ENCODE data around the gene IGFBP7.

The IGFBP7 gene

DNA sequence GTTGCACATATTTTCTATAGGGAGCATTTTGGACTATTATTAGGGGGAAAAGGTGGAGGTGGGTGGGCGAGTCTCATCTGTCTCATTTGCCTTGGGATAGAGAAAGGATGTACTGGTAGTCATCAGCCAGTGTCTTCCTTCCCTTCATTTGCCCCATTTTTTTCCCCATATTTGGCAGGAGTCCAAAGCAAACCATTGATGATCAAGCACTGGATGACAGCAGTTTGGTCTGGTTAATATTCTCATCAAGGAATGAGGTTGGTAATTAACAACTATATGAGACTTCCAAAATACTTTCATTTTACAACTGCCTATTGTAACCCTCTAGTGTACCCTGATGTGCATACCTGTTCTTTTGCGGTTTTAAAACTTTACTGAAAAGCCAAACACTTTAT, 22.6 kb upstream of the IGFBP7 start:
- no peak overlapping the region for H3K4me3 ChIP-seq (ENCODE audit: control insufficient read depth, low read depth, low read length)
- peak; percentile 20 for DNase-seq (ENCODE audit: low read depth)
- TF ChIP-seq, protein P1, sequence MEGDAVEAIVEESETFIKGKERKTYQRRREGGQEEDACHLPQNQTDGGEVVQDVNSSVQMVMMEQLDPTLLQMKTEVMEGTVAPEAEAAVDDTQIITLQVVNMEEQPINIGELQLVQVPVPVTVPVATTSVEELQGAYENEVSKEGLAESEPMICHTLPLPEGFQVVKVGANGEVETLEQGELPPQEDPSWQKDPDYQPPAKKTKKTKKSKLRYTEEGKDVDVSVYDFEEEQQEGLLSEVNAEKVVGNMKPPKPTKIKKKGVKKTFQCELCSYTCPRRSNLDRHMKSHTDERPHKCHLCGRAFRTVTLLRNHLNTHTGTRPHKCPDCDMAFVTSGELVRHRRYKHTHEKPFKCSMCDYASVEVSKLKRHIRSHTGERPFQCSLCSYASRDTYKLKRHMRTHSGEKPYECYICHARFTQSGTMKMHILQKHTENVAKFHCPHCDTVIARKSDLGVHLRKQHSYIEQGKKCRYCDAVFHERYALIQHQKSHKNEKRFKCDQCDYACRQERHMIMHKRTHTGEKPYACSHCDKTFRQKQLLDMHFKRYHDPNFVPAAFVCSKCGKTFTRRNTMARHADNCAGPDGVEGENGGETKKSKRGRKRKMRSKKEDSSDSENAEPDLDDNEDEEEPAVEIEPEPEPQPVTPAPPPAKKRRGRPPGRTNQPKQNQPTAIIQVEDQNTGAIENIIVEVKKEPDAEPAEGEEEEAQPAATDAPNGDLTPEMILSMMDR (conservative IDR thresholded peaks at IDR 0.05; ENCODE audit: control insufficient read depth, insufficient read depth, low read depth, low read length), result no peak

DNA sequence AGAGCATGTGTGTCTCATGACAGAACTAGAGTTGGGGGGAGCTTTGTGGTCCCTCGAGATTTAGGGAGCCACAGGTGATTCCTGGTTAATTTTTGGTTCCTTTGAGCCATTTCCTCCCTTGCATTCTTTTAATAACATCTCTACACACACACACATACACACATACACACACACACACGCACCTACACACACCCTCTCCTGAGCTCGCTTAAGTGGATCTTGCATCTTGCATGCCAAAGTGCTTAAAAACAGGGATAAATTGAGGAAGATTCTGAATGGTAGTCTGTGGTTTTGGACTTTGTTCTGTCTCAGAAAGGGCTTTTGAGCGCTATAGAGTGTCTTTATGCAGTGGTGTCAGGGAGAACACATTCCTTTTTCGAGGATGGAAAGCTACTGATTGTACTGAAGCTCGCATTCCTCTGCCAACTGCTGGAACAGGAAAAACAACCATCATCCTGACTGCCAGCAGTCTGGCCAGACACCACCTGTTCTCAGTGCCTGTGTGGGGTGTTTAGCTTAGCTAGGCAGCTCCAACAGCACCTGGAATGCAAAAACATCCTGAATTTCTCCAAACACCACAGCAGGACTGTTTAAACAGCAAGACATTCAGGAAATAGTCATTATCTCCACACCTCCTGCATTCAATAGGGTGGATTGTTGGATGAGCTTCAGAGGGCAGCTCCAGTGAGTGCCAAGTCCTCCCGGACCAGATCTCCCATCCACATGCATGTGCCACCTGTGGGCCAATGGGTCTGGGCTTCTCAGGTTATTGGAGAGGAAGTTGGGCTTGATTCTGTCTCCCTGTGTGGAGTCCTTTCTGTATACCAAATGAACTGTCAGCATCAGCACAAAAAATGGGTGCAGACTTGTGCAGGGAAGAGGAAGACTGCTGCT, 21.9 kb upstream of the IGFBP7 start:
- DNase-seq (ENCODE audit: low read depth), result no peak
- H3K4me3 ChIP-seq (ENCODE audit: control insufficient read depth, low read depth, low read length), result no peak overlapping the region
- TF ChIP-seq, protein P1 (conservative IDR thresholded peaks at IDR 0.05; ENCODE audit: control insufficient read depth, insufficient read depth, low read depth, low read length), result no peak

DNA sequence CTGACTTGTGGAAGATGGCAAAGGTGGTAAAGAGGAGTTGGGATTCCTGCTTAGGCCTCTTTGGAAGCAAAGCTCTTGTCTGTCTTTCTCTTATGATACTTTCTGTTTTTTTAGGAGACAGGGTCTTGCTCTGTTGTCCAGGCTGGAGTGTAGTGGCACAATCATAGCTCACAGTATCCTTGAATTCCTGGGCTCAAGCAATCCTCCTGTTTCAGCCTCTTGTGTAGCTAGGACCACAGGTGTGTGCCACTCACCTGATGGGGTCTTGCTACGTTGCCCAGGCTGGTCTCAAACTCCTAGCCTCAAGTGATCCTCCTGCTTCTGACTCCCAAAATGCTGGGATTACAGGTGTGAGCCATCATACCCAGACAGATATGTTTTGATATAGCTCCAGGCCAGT, 19.3 kb upstream of the IGFBP7 start:
- no peak for DNase-seq (ENCODE audit: low read depth)
- TF ChIP-seq, protein P1 (conservative IDR thresholded peaks at IDR 0.05; ENCODE audit: control insufficient read depth, insufficient read depth, low read depth, low read length), result no peak
- no peak overlapping the region for H3K4me3 ChIP-seq (ENCODE audit: control insufficient read depth, low read depth, low read length)

DNA sequence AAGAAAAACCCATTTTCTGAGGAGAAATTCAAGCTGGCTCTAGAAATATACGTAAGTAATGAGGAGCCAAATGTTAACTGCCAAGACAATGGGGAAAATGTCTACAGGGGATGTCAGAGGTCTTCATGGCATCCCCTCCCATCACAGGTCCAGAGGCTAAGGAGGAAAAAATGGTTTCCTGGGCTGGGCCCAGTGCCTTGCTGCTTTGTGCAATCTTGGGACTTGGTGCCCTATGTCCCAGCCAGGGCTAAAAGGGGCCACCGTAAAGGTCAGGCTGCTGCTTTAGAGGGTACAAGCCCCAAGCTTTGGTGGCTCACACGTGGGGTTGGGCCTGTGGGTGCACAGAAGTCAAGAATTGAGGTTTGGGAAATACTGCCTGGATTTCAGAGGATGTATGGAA, 17.2 kb upstream of the IGFBP7 start:
- TF ChIP-seq, protein P1 (conservative IDR thresholded peaks at IDR 0.05; ENCODE audit: control insufficient read depth, insufficient read depth, low read depth, low read length), result no peak
- no peak overlapping the region for H3K4me3 ChIP-seq (ENCODE audit: control insufficient read depth, low read depth, low read length)
- no peak for DNase-seq (ENCODE audit: low read depth)

DNA sequence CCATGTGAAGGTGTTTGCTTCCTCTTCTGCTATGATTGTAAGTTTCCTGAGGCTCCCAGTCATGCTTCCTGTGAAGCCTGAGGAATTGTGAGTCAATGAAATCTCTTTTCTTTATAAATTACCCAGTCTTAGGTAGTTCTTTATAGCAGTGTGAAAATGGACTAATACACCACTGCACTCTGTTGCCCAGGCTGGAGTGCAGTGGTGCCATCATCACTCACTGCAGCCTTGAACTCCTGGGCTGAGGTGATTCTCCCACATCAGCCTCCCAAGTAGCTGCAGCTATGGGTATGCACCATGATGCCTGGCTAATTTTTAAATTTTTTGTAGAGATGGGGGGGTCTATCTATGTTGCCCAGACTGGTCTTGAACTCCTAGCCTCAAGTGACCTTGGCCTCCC, 15.8 kb upstream of the IGFBP7 start:
- TF ChIP-seq, protein P1 (conservative IDR thresholded peaks at IDR 0.05; ENCODE audit: control insufficient read depth, insufficient read depth, low read depth, low read length), result no peak
- DNase-seq (ENCODE audit: low read depth), result no peak
- H3K4me3 ChIP-seq (ENCODE audit: control insufficient read depth, low read depth, low read length), result no peak overlapping the region

DNA sequence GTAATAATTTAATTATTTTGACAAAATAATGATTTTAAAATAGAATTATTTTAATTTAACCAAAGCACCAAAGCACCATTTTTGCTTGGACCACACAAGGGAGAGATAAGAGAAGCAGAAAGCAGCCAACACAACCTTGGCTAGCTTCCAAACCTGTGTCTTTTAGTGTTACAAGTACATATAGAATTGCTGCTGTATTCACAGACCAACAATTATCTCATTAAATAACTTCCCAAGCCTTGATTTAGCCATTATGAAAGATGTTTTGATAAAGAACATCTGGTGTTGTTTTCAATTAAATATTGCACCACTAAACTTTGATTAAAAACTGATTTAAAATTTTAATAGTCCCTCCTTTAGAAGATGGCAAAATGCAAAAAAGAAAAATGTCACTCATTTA, 14.0 kb upstream of the IGFBP7 start:
- no peak overlapping the region for H3K4me3 ChIP-seq (ENCODE audit: control insufficient read depth, low read depth, low read length)
- TF ChIP-seq, protein P1 (conservative IDR thresholded peaks at IDR 0.05; ENCODE audit: control insufficient read depth, insufficient read depth, low read depth, low read length), result no peak
- no peak for DNase-seq (ENCODE audit: low read depth)

Data from fibroblast of mammary gland (primary cell).